CD4-positive, alpha-beta T cell treated with Interleukin-2 at 100 ng/mL for 4 hours (primary cell): Measurements from ENCODE around the gene ERN2.
"Not testable (repeated sequence)": the region's sequence is repeated elsewhere in the genome, so short reads cannot be mapped to it uniquely, and the experiment has no call there.

Source experiments
- DNase-seq: peaks from one replicate; pipeline ENCODE4 v3.0.0-alpha.2; 2020; ENCODE audit warnings: low spot score

ERN2 gene

DNA sequence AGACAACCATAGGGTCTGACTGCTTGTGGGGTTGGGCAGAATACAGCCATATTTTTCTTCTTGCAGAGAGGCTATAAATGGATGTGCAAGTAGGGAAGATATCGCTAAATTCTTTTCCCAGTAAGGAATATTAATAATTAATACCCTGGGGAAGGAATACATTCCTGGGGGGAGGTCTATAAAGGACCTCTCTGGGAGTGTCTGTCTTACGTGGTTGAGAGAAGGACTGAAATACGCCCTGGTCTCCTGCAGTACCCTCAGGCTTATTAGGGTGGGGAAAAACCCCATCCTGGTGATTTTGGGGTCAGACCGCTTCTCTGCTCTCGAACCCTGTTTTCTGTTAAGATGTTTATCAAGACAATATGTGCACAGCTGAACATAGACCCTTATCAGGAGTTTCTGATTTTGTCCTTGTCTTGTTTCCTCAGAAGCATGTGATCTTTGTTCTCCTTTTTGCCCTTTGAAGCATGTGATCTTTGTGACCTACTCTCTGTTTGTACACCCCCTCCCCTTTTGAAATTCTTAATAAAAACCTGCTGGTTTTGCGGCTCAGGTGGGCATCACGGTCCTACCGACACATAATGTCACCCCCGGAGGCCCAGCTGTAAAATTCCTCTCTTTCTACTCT, 9.7 kb upstream of the ERN2 start:
- DNase-seq: not testable (repeated sequence)

DNA sequence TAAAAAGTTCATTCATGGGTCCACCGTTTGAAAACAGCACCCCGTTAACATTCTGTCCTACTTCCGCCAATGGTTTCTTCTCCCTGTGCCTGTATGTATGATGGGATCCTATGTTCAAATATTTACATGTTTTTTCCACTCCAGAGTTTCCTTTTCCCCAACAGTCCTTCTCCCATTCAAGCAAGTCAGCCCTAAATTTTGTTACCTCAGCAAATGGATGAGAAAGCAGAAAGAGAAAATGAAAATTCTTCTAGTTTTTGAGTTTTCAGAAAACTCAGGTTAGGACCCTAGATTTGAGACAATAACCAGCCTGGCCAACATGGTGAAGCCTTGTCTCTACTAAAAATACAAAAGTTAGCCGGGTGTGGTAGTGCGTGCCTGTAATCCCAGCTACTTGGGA, 3.5 kb upstream of the ERN2 start:
- no peak for DNase-seq

- DNase-seq: no peak
Observed at GRCh38 chr16:23711785-23712184, 1.2 kb downstream of the ERN2 start.

GRCh38 chr16:23710504-23710903, 2.5 kb downstream of the ERN2 start:
- DNase-seq: no peak

- DNase-seq: no peak
Observed at GRCh38 chr16:23710008-23710407, 3.0 kb downstream of the ERN2 start.

GRCh38 chr16:23709536-23709935, 3.5 kb downstream of the ERN2 start:
- no peak for DNase-seq

DNA sequence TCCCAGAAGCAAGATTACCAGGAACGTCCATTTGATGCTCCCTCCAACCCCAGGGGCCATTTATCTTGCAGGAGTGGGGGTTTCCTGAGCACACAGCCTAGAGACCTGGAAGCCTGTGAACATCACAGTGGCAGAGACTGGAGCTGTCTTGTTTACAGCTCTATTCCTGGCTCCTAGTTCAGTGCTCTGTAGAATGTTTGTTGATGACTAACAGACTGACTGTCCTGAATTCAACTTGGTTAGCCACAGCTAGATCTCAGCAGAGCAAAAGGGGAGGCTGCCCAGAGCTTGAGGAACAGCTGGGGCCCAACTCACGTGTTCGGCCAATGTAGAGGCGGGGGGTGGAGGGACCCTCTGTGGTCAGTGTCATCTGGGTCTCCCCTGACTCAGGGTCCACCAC, 6.6 kb downstream of the ERN2 start:
- DNase-seq: no peak

GRCh38 chr16:23705517-23705902, 7.5 kb downstream of the ERN2 start:
- DNase-seq: no peak

- DNase-seq: no peak
Observed at GRCh38 chr16:23704772-23705516, 8.1 kb downstream of the ERN2 start.

DNA sequence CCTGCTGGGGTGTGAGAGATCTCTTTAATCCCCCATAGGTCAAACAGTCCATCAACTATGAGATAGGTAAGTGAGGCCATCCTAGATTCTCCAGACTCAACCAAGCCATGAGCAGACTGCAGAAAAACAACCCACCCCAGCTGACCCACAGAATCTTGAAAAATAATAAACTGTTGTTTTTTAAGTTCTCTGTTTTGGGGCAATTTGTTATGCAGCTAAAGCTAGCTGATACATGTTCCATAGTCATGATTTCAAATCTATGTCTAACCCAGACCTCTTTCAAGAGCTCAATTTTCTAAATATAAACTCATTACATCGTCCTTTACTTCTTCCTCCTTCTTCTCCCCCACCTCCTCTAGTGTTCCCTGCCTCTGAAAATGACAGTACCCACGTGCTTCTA, 10.1 kb downstream of the ERN2 start:
- no peak for DNase-seq

DNA sequence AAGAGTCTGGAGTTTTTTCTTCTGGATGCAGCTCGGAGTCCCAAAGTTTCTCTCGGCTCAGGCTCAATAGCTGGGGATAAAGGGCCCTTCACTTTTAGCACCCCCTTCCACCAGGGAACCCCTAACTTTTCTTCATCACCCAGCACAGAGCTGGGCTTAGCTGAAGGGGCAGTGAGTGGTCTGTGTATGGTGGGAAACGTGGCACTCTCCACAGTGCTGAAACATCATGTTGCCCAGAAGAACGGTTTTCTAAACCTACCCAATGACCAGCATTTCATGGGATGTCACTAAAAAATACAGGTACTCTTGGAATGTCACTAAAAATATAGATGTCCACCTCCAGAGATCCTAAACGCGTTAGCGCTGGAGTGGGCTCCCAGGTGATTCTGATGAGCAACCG, 12.0 kb downstream of the ERN2 start:
- no peak for DNase-seq

GRCh38 chr16:23700509-23700908, 12.5 kb downstream of the ERN2 start:
- DNase-seq: no peak

DNA sequence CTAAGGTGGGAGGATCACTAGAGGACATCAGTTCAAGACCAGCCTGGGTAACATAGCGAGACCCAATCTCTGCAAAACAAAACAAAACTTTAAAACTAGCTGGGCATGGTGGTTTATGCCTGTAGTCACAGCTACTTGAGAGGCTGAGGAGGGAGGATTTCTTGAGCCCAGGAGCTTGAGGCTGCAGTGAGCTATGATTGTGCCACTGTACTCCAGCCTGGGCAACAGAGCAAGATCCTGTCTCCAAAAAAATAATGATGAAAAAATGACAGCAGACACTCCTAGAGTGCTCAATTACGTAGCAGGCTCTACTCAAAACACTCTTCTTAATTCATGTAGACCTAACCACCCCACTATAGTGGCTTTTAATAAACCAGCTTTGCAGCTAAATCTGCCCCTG, 12.9 kb downstream of the ERN2 start:
- DNase-seq: no peak

GRCh38 chr16:23699100-23699499, 13.9 kb downstream of the ERN2 start:
- peak; percentile 11 for DNase-seq

DNA sequence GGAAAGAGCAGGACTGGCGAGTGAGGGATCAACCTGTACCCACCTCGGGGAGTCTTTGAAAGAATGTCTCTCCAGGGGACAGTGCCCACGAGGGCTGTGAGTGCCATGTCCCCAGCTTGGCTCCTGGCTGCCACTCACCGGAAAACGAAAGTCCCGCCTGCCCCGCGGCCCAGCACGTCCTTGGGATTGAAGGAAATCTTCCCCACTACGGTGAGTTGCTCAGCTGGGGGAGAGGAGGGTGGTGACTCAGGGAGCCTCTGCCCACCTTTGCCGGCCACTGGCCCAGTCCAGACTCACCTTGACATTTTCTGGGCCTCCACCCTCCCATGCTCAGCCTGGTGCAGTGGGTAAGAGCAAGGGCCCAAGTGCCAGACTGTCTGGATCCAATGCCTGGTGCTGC, 17.3 kb downstream of the ERN2 start:
- no peak for DNase-seq

DNA sequence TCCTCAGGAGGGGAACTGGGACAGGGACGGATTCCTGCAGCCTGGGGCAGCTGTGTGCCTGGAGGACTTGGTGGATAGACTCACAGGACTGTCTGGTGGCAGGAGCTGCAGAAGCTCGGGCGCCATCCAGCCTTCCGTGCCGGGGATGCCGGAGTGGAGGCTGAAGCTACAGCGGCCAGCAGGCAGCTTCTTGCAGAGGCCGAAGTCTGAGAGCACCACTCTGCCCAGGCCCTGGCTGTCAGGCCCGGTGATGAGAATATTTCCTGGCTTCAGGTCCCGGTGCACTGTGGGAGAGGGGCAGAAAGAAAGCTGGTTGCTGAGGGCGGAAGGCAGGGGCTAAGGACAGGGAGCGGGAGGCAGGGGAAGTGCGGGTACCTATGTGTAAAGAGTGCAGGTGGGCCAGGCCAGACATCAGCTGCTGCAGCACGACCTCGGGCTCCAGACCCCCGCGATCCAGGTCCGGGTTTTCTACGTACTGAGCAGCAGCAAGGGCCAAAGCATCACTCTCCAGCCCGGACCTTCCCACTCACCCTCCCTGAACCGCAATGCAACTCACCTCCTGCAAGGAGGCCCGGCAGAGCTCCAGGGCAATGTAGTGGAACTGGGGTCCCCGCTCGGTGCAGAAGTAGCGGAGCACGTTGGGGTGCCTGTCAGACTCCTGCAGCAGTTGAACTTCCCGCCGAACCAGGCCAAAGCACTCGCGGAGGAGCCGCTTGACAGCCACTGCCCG, 18.2 kb downstream of the ERN2 start:
- DNase-seq: no peak

DNA sequence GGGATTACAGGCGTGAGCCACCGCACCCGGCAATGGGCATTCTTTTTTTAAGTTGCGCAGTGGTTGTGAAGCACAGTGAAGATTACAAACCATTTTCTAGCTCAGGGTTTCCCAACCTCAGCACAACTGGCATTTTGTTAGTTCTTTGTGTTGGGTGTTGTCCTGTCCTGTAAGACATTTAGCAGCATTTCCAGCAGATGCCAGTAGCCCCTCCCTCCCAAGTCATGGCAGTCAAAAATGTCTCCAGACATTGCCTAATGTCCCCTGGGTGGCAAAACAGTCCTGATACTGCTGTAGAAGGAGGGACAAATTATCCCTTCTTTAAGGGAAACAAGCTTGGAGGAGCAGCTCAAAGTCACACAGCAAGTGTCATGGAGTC, 18.8 kb downstream of the ERN2 start:
- DNase-seq: no peak

GRCh38 chr16:23692190-23692837, 20.7 kb downstream of the ERN2 start:
- no peak for DNase-seq

DNA sequence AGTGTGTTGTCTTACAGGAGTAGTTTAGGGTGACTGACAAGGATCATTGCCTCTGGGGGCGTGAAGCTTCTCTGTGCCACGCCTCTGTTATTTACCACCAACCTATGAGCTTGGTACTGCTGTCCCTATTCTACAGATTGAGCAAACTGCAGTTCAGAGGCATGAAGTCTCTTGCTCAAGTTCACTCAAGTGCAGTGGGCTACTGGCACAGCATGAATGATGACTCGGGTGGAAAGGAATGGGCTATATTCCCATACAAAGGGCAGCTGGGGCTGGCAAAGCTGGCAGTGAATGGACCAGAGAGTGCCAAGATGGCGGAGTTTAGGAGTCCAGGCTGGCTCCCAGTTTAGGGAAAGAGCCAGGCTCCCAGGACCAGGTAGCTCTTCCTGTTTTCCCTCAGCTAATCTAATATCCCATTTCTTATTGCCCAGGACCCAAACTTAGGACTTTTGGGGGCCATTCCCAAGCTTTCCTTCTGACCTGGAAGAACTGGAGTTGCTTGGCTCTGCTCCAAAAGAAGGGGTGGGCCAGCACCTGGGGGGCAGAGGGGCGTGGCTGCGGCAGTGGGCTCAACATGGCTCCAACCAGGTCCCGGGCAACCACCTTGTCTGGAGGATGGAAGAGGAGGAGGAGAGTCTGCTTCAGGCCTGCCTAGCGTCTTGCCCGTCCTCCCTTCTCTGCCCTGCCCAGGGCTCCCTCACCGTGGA, 21.4 kb downstream of the ERN2 start:
- no peak for DNase-seq

GRCh38 chr16:23690771-23691482, 22.1 kb downstream of the ERN2 start:
- DNase-seq: no peak

DNA sequence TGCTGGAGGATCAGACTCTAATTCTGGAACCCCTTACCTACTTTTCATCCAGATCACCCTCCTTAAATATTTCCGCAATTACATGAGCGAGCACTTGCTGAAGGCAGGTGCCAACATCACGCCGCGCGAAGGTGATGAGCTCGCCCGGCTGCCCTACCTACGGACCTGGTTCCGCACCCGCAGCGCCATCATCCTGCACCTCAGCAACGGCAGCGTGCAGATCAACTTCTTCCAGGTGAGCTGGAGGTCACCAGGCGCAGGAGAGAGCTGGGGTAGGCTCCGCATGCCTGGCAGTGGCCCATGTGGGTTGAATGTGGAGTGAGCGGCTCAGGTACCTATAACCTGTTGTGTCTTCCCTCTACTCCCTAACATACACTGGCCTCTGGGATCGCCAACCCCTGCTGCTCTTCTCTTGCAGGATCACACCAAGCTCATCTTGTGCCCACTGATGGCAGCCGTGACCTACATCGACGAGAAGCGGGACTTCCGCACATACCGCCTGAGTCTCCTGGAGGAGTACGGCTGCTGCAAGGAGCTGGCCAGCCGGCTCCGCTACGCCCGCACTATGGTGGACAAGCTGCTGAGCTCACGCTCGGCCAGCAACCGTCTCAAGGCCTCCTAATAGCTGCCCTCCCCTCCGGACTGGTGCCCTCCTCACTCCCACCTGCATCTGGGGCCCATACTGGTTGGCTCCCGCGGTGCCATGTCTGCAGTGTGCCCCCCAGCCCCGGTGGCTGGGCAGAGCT, 23.4 kb downstream of the ERN2 start:
- no peak for DNase-seq
